BE2C (cell line): ENCODE data around the gene MYOZ1.
A peak's percentile ranks its signal among the peaks of the same experiment; 100 is the strongest.
"Not testable (repeated sequence)": the region's sequence is repeated elsewhere in the genome, so short reads cannot be mapped to it uniquely, and the experiment has no call there.

Source experiments
- DNase-seq: peaks from one replicate; pipeline ENCODE4 v3.0.0-alpha.2; 2020
- H3K27me3 ChIP-seq: fragments of 250-450 bp; sonication (Bioruptor Pico); 2 replicates; pipeline ENCODE4 v1.5.1; 2020; ENCODE audit warnings: mild to moderate bottlenecking
- H3K36me3 ChIP-seq: fragments of 250-450 bp; sonication (Bioruptor Pico); 2 replicates; pipeline ENCODE4 v1.5.1; 2020; ENCODE audit warnings: mild to moderate bottlenecking
- H3K4me1 ChIP-seq: fragments of 250-450 bp; sonication (Bioruptor Pico); 2 replicates; pipeline ENCODE4 v1.5.1; 2020
- H3K4me3 ChIP-seq: 2 replicates; pipeline ENCODE4 v1.5.1; 2011; ENCODE audit warnings: low read depth, low read length
- H3K9me3 ChIP-seq: fragments of 250-450 bp; sonication (Bioruptor Pico); 2 replicates; pipeline ENCODE4 v1.5.1; 2020
- TF ChIP-seq, protein P1 (sequence below): IDR thresholded peaks from 2 replicates; pipeline ENCODE4 v1.5.1; 2012; ENCODE audit warnings: mild to moderate bottlenecking, low read depth, low read length

Gene MYOZ1

DNA sequence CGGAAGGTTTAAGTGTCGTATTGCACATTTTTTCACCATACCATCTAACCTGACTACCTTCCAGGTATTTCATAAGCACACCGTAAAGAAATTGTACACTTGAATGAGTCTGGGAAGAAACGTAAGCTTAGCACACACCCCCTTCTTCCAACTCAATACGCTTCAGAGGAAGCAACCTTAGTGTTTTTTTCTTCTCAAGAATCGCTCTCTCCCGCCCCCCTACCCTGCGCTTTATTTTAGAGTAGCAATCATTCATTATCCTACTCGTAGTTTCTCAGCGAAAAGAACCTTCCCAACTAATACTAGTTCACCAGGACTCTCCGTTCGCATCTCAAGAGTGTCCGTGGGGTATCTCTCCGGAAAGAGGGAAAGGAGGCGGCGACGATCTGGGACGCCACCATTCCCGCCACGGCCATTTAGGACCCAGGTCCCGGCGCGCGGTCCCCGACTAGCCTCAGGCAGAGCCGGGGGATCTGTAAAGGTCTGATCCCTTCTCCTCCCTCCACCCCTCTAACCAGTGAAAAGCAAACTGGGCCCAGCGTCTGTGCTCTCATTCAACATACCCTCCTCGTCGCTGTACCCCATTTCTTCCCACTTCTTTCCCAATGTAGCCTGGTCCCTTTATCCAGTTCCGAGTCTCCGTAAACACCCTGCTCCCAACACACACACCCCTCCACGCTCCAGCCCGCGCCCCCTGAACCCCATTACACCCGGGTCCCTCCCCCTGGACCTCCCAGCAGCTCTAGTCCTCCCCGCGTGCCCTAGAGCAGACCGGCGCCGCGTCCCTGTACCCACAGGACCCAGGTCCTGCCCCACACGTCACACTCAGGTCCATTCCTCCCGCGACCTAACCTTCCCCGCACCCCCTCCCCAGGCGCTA, 16.0 kb downstream of the MYOZ1 start:
- Histone ChIP-seq H3K9me3 (no peaks in the 10 kb centered on the region), H3K36me3 (no peaks in the 10 kb centered on the region), H3K27me3 (no peaks in the 10 kb centered on the region), H3K4me1 (no peaks in the 10 kb centered on the region), H3K4me3 (peak overlapping the region; percentile 98)
- peak; percentile 46 for DNase-seq
- TF ChIP-seq, protein P1, sequence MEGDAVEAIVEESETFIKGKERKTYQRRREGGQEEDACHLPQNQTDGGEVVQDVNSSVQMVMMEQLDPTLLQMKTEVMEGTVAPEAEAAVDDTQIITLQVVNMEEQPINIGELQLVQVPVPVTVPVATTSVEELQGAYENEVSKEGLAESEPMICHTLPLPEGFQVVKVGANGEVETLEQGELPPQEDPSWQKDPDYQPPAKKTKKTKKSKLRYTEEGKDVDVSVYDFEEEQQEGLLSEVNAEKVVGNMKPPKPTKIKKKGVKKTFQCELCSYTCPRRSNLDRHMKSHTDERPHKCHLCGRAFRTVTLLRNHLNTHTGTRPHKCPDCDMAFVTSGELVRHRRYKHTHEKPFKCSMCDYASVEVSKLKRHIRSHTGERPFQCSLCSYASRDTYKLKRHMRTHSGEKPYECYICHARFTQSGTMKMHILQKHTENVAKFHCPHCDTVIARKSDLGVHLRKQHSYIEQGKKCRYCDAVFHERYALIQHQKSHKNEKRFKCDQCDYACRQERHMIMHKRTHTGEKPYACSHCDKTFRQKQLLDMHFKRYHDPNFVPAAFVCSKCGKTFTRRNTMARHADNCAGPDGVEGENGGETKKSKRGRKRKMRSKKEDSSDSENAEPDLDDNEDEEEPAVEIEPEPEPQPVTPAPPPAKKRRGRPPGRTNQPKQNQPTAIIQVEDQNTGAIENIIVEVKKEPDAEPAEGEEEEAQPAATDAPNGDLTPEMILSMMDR = no peak

DNA sequence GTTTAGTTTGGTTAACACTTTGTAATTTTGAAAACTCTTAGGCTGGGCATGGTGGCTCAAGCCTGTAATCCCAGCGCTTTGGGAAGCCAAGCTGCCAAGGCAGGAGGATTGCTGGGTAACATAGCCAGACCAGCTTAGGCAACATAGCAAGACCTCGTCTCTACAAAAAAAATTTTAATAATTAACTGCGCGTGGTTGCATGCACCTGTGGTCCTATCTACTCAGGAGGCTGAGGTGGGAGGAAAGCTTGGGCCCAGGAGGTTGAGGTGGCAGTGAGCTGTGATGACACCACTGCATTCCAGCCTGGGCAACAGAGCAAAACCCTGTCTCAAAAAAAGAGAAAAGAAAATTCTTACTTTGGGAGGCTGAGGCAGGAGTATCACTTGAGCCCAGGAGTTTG, 18.2 kb downstream of the MYOZ1 start:
- Histone ChIP-seq H3K36me3 (no peaks in the 10 kb centered on the region), H3K9me3 (no peaks in the 10 kb centered on the region), H3K4me3 (no peak overlapping the region), H3K27me3 (no peaks in the 10 kb centered on the region), H3K4me1 (no peaks in the 10 kb centered on the region)
- TF ChIP-seq, protein P1 = no peak
- no peak for DNase-seq

DNA sequence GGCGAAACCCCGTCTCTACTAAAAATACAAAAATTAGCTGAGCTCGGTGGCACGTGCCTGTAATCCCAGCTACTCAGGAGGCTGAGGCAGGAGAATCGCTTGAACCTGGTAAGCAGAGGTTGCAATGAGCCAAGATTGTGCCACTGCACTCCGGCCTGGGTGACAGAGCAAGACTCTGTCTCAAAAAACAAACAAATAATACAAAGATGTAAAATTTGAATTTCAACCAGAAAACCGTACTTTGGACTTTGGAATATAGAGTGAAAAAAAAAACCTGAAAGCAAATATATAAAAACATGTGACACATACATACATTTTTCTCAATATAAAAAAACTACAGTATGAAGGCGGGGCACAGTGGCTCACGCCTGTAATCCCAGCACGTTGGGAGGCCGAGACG, 20.3 kb downstream of the MYOZ1 start:
- not testable (repeated sequence) for H3K36me3 ChIP-seq, H3K27me3 ChIP-seq, H3K9me3 ChIP-seq, H3K4me1 ChIP-seq, H3K4me3 ChIP-seq, DNase-seq

DNA sequence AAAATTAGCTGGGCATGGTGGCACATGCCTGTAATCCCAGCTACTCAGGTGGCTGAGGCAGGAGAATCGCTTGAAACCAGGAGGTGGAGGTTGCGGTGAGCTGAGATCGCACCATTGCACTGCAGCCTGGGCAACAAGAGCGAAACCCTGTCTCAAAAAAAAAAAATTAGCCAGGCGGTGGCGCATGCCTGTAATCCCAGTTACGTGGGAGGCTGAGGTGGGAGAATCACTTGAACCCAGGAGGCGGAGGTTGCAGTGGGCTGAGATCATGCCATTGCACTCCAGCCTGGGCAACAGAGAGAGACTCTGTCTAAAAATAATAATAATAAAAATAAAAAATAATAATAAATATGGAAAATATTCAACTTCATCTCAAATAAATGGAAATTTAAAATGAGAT, 24.1 kb downstream of the MYOZ1 start:
- not testable (repeated sequence) for H3K27me3 ChIP-seq, DNase-seq, H3K4me3 ChIP-seq, H3K36me3 ChIP-seq, H3K4me1 ChIP-seq, H3K9me3 ChIP-seq

- H3K27me3 ChIP-seq = no peaks in the 10 kb centered on the region
- TF ChIP-seq, protein P1 = no peak
- H3K4me1 ChIP-seq = no peaks in the 10 kb centered on the region
- no peak overlapping the region for H3K4me3 ChIP-seq
- no peak for DNase-seq
- H3K36me3 ChIP-seq = no peaks in the 10 kb centered on the region
- no peaks in the 10 kb centered on the region for H3K9me3 ChIP-seq
Observed at GRCh38 chr10:73614720-73615119, 26.6 kb downstream of the MYOZ1 start.

GRCh38 chr10:73609116-73609515, 32.2 kb downstream of the MYOZ1 start:
- DNase-seq = no peak
- TF ChIP-seq, protein P1 = no peak
- H3K36me3 ChIP-seq = no peaks in the 10 kb centered on the region
- no peaks in the 10 kb centered on the region for H3K9me3 ChIP-seq
- no peak overlapping the region for H3K4me3 ChIP-seq
- H3K4me1 ChIP-seq = no peaks in the 10 kb centered on the region
- no peaks in the 10 kb centered on the region for H3K27me3 ChIP-seq

DNA sequence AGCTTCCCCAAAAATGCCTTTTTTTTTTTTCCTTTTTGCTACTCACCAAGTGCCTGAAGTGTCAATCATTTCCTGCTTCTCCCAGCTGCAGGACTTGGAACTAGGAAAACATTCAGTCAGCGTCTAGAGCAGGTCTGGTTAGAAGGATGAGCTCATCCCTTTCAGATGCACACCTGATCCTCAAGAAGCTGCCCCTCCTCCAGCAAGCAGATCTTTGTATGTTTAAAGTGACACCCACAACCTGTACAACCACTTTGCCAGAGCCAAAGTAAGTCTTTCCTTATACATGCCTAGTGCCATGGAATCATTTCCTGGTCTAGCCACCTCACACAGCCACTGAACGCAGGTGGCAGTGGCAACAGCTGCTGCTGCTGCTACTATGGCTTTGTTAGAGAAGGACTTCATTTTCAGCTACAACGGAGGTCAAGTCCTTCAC, 39.8 kb downstream of the MYOZ1 start:
- no peaks in the 10 kb centered on the region for H3K27me3 ChIP-seq
- no peak for DNase-seq
- no peaks in the 10 kb centered on the region for H3K4me1 ChIP-seq
- no peaks in the 10 kb centered on the region for H3K36me3 ChIP-seq
- H3K4me3 ChIP-seq = no peak overlapping the region
- TF ChIP-seq, protein P1 = no peak
- no peaks in the 10 kb centered on the region for H3K9me3 ChIP-seq
